ENCODE data around the gene SLC7A11.

GRCh38 chr4:138216272-138216867 lies 25.8 kb downstream of the SLC7A11 start:
- TF ChIP-seq NFE2L1 (CRISPR knock-in tag; IDR thresholded peaks at IDR 0.05) (no peak), ZSCAN18 (CRISPR knock-in tag; IDR thresholded peaks at IDR 0.05) (no peak), CTCF (IDR thresholded peaks at IDR 0.05) (no peak), TEAD4 (CRISPR knock-in tag; IDR thresholded peaks at IDR 0.05) (no peak), TCF7 (CRISPR knock-in tag; IDR thresholded peaks at IDR 0.05; ENCODE audit: low read depth) (no peak), ESRRA (CRISPR knock-in tag; IDR thresholded peaks at IDR 0.05; ENCODE audit: borderline replicate concordance) (no peak), ZNF317 (CRISPR knock-in tag; IDR thresholded peaks at IDR 0.05; ENCODE audit: borderline replicate concordance, low read depth) (no peak), ZNF532 (CRISPR knock-in tag; IDR thresholded peaks at IDR 0.05; ENCODE audit: borderline replicate concordance) (no peak), GTF2I (CRISPR knock-in tag; conservative IDR thresholded peaks at IDR 0.05) (no peak)
- TF ChIP-seq, protein P1, sequence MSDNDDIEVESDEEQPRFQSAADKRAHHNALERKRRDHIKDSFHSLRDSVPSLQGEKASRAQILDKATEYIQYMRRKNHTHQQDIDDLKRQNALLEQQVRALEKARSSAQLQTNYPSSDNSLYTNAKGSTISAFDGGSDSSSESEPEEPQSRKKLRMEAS (CRISPR knock-in tag; IDR thresholded peaks at IDR 0.05), result no peak
- TF ChIP-seq, protein P2, sequence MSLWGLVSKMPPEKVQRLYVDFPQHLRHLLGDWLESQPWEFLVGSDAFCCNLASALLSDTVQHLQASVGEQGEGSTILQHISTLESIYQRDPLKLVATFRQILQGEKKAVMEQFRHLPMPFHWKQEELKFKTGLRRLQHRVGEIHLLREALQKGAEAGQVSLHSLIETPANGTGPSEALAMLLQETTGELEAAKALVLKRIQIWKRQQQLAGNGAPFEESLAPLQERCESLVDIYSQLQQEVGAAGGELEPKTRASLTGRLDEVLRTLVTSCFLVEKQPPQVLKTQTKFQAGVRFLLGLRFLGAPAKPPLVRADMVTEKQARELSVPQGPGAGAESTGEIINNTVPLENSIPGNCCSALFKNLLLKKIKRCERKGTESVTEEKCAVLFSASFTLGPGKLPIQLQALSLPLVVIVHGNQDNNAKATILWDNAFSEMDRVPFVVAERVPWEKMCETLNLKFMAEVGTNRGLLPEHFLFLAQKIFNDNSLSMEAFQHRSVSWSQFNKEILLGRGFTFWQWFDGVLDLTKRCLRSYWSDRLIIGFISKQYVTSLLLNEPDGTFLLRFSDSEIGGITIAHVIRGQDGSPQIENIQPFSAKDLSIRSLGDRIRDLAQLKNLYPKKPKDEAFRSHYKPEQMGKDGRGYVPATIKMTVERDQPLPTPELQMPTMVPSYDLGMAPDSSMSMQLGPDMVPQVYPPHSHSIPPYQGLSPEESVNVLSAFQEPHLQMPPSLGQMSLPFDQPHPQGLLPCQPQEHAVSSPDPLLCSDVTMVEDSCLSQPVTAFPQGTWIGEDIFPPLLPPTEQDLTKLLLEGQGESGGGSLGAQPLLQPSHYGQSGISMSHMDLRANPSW (CRISPR knock-in tag; conservative IDR thresholded peaks at IDR 0.05; ENCODE audit: low read depth), result no peak

Data from WTC11 (cell line).